HG03108 (cell line): ENCODE data around the gene HPX.

Experiments
- ATAC-seq: cut with Tn5 transposase; IDR thresholded peaks from one replicate; pipeline ENCODE4 v1.9.1; 2021; ENCODE audit warnings: moderate library complexity; ENCODE audit not compliant: unreplicated experiment

HPX gene

GRCh38 chr11:6440906-6441358, at the start of gene HPX:
HPX (minus strand) TSS chr11:6440987; CDS start chr11:6440963, 24 bp downstream.
- ATAC-seq: no peak

GRCh38 chr11:6489306-6489705, 48.5 kb upstream of the HPX start:
- no peak for ATAC-seq

- no peak for ATAC-seq
These were observed 48.0 kb upstream of the HPX start for GRCh38 chr11:6488821-6489220.

- no peak for ATAC-seq
These were observed 47.6 kb upstream of the HPX start for GRCh38 chr11:6488342-6488741.

- no peak for ATAC-seq
These were observed 46.2 kb upstream of the HPX start for GRCh38 chr11:6486938-6487337.

- ATAC-seq: no peak
These were observed 45.5 kb upstream of the HPX start for GRCh38 chr11:6486256-6486655.

GRCh38 chr11:6485661-6486060, 44.9 kb upstream of the HPX start:
- ATAC-seq: no peak

GRCh38 chr11:6483015-6483414, 42.2 kb upstream of the HPX start:
- no peak for ATAC-seq

- no peak for ATAC-seq
These were observed 41.7 kb upstream of the HPX start for GRCh38 chr11:6482441-6482840.

GRCh38 chr11:6481924-6482275, 41.1 kb upstream of the HPX start:
- no peak for ATAC-seq

- peak; percentile 98 for ATAC-seq
These were observed 40.5 kb upstream of the HPX start, which contains the start of the genes ARFIP2 and TIMM10B for GRCh38 chr11:6481012-6481923. ARFIP2 (minus strand) TSS chr11:6481331; CDS start chr11:6480421, 910 bp downstream. TIMM10B (plus strand) TSS chr11:6481501; CDS start chr11:6481517, 16 bp downstream.

GRCh38 chr11:6480299-6480914, 39.6 kb upstream of the HPX start:
- no peak for ATAC-seq

GRCh38 chr11:6476571-6476970, 35.8 kb upstream of the HPX start:
- no peak for ATAC-seq

- ATAC-seq: no peak
These were observed 35.1 kb upstream of the HPX start for GRCh38 chr11:6475936-6476335.

- no peak for ATAC-seq
These were observed 34.2 kb upstream of the HPX start for GRCh38 chr11:6474806-6475500.

- ATAC-seq: peak; percentile 8
These were observed 33.6 kb upstream of the HPX start for GRCh38 chr11:6474413-6474792.

- ATAC-seq: peak; percentile 60
These were observed 32.9 kb upstream of the HPX start, which contains the start of gene TRIM3 for GRCh38 chr11:6473451-6474412. TRIM3 (minus strand) TSS chr11:6473941; CDS start chr11:6465695, 8,246 bp downstream.

- no peak for ATAC-seq
These were observed 32.1 kb upstream of the HPX start for GRCh38 chr11:6472934-6473333.

GRCh38 chr11:6469599-6469998, 28.8 kb upstream of the HPX start:
- ATAC-seq: no peak
